22Rv1 (cell line): ENCODE results near the gene PYROXD2.

ENCODE experiments used
- ZFX ChIP-seq: fragments of 450-650 bp; IDR thresholded peaks from 2 replicates; pipeline ENCODE4 v1.6.1; 2017; ENCODE audit warnings: antibody characterized with exemption, borderline replicate concordance
- TF ChIP-seq, protein P1 (sequence below): fragments of 450-650 bp; IDR thresholded peaks from 2 replicates; pipeline ENCODE4 v1.5.1; 2017; ENCODE audit warnings: mild to moderate bottlenecking

- TF ChIP-seq, protein P1, sequence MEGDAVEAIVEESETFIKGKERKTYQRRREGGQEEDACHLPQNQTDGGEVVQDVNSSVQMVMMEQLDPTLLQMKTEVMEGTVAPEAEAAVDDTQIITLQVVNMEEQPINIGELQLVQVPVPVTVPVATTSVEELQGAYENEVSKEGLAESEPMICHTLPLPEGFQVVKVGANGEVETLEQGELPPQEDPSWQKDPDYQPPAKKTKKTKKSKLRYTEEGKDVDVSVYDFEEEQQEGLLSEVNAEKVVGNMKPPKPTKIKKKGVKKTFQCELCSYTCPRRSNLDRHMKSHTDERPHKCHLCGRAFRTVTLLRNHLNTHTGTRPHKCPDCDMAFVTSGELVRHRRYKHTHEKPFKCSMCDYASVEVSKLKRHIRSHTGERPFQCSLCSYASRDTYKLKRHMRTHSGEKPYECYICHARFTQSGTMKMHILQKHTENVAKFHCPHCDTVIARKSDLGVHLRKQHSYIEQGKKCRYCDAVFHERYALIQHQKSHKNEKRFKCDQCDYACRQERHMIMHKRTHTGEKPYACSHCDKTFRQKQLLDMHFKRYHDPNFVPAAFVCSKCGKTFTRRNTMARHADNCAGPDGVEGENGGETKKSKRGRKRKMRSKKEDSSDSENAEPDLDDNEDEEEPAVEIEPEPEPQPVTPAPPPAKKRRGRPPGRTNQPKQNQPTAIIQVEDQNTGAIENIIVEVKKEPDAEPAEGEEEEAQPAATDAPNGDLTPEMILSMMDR: no peak
- TF ChIP-seq ZFX: no peak
Measured at GRCh38 chr10:98394851-98395440, 20.0 kb downstream of the PYROXD2 start.
